EL (cell line): ENCODE measurements around the gene DNASE2.
"Not testable (repeated sequence)": the region's sequence is repeated elsewhere in the genome, so short reads cannot be mapped to it uniquely, and the experiment has no call there.

ENCODE experiments used
- DNase-seq: peaks from one replicate; pipeline ENCODE4 v3.0.0-alpha.2; 2016

DNASE2 gene

GRCh38 chr19:12859546-12859945 is 21.7 kb downstream of the DNASE2 start:
- no peak for DNase-seq

- no peak for DNase-seq
These were observed 23.0 kb downstream of the DNASE2 start for GRCh38 chr19:12858041-12858928.

GRCh38 chr19:12856653-12857052 is 24.6 kb downstream of the DNASE2 start:
- DNase-seq, result no peak

- peak; percentile 82 for DNase-seq
These were observed 33.8 kb downstream of the DNASE2 start for GRCh38 chr19:12847159-12848139.

GRCh38 chr19:12846613-12847012 is 34.6 kb downstream of the DNASE2 start:
- DNase-seq, result not testable (repeated sequence)

- DNase-seq, result no peak
These were observed 37.1 kb downstream of the DNASE2 start for GRCh38 chr19:12843999-12844732.

GRCh38 chr19:12843328-12843727 is 37.9 kb downstream of the DNASE2 start:
- DNase-seq, result no peak

GRCh38 chr19:12842511-12842910 is 38.7 kb downstream of the DNASE2 start:
- no peak for DNase-seq

GRCh38 chr19:12841094-12841493 is 40.2 kb downstream of the DNASE2 start:
- DNase-seq, result peak; percentile 19

- peak; percentile 85 for DNase-seq
These were observed 40.9 kb downstream of the DNASE2 start for GRCh38 chr19:12840091-12841079.

- DNase-seq, result no peak
These were observed 42.1 kb downstream of the DNASE2 start for GRCh38 chr19:12838886-12839756.

- peak; percentile 24 for DNase-seq
These were observed 42.9 kb downstream of the DNASE2 start, which contains the start of gene MAST1 for GRCh38 chr19:12838182-12838885. Gene MAST1 (plus strand): TSS chr19:12838515. CDS start chr19:12838573, 58 bp downstream.

GRCh38 chr19:12837225-12837624 is 44.0 kb downstream of the DNASE2 start:
- no peak for DNase-seq

- DNase-seq, result no peak
These were observed 44.8 kb downstream of the DNASE2 start for GRCh38 chr19:12836529-12836863.

GRCh38 chr19:12834976-12835757 is 46.1 kb downstream of the DNASE2 start:
- DNase-seq, result peak; percentile 33

GRCh38 chr19:12834566-12834943 is 46.7 kb downstream of the DNASE2 start, which contains the start of gene RTBDN:
Gene RTBDN (minus strand): TSS chr19:12834579. CDS start chr19:12829979, 4,600 bp downstream.
- DNase-seq, result peak; percentile 26

GRCh38 chr19:12833738-12834565 is 47.3 kb downstream of the DNASE2 start:
- DNase-seq, result peak; percentile 31

- DNase-seq, result no peak
These were observed 47.9 kb downstream of the DNASE2 start for GRCh38 chr19:12833418-12833737.
